HG02642 (cell line): Measurements from ENCODE around the gene CCDC47.

Experiments used
- ATAC-seq: cut with Tn5 transposase; IDR thresholded peaks from one replicate; pipeline ENCODE4 v1.9.1; 2021; ENCODE audit warnings: mild to moderate bottlenecking; ENCODE audit not compliant: unreplicated experiment, poor library complexity

CCDC47 gene

GRCh38 chr17:63786117-63786516 is 12.7 kb upstream of the CCDC47 start:
- ATAC-seq = no peak

GRCh38 chr17:63785556-63785955 is 12.2 kb upstream of the CCDC47 start:
- no peak for ATAC-seq

- ATAC-seq = no peak
These were observed 10.1 kb upstream of the CCDC47 start for GRCh38 chr17:63783522-63783921.

GRCh38 chr17:63780928-63781327 is 7.5 kb upstream of the CCDC47 start:
- no peak for ATAC-seq

GRCh38 chr17:63780507-63780906 is 7.1 kb upstream of the CCDC47 start:
- no peak for ATAC-seq

GRCh38 chr17:63775420-63775819 is 2.0 kb upstream of the CCDC47 start:
- no peak for ATAC-seq

GRCh38 chr17:63774969-63775265 is 1.5 kb upstream of the CCDC47 start:
- ATAC-seq = no peak

- ATAC-seq = peak; percentile 4
These were observed 958 bp upstream of the CCDC47 start, which contains the start of gene DDX42 for GRCh38 chr17:63774141-63774968. Gene DDX42, plus strand, starts transcription at chr17:63774170. Its CDS starts 12,880 bp downstream, at chr17:63787050.

GRCh38 chr17:63772801-63773271 is 561 bp downstream of the CCDC47 start:
- no peak for ATAC-seq

- no peak for ATAC-seq
These were observed 5.0 kb downstream of the CCDC47 start for GRCh38 chr17:63768433-63768832.

GRCh38 chr17:63766754-63767153 is 6.6 kb downstream of the CCDC47 start:
- no peak for ATAC-seq

- ATAC-seq = no peak
These were observed 8.7 kb downstream of the CCDC47 start for GRCh38 chr17:63764716-63765115.

- ATAC-seq = no peak
These were observed 11.0 kb downstream of the CCDC47 start for GRCh38 chr17:63762161-63763078.

- ATAC-seq = no peak
These were observed 12.4 kb downstream of the CCDC47 start for GRCh38 chr17:63760771-63761539.

GRCh38 chr17:63758428-63758827 is 15.0 kb downstream of the CCDC47 start:
- ATAC-seq = no peak

- ATAC-seq = no peak
These were observed 19.4 kb downstream of the CCDC47 start for GRCh38 chr17:63754046-63754445.

GRCh38 chr17:63753215-63753614 is 20.2 kb downstream of the CCDC47 start:
- ATAC-seq = no peak

- ATAC-seq = no peak
These were observed 20.7 kb downstream of the CCDC47 start for GRCh38 chr17:63752707-63753106.

GRCh38 chr17:63751806-63752205 is 21.6 kb downstream of the CCDC47 start:
- ATAC-seq = no peak

GRCh38 chr17:63741408-63742173 is 31.8 kb downstream of the CCDC47 start, which contains the start of gene STRADA:
Gene STRADA, minus strand, starts transcription at chr17:63741799. Its CDS starts 13,430 bp downstream, at chr17:63728369.
- peak; percentile 88 for ATAC-seq
